NOMO-1 treated with DMSO at 0.1 percent for 48 hours (cell line): Measurements from ENCODE around the gene FNDC11.

Source experiments
- DNase-seq: peaks from one replicate; lab custom pipeline; 2025; ENCODE audit not compliant: unreplicated experiment; lab: John Stamatoyannopoulos, UW

Gene FNDC11

DNA sequence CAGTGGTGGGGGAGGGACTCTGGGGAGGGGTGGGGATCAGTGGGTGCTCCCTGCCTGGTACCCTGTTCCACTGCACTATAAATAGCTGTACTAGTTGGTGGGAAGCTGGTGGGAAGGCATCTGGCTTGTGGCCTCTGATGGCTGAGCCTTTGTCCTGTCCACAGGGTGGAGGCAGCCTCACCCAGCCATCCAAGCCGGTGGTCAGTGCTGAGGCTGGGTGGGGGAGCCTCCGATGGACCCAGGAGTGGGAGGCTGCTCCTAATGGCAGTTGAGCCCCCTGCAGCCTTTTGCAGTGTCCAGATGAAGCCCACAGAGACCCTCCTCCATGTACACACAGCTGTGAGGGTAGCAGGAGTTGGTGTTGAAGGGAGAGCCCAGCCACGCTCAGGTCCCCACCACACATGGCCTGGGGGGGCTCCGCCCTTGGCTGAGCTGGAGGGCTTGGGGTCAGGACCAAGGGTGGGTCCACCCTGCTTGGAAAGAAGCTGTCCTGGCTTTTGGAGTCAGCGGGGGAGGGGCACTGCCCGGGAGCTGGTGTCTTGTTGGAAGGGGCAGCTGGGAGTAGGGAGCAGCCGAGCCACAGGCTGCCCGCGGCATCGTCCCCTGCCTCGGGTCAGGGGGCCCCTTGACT, 30.9 kb upstream of the FNDC11 start:
- DNase-seq = no peak

DNA sequence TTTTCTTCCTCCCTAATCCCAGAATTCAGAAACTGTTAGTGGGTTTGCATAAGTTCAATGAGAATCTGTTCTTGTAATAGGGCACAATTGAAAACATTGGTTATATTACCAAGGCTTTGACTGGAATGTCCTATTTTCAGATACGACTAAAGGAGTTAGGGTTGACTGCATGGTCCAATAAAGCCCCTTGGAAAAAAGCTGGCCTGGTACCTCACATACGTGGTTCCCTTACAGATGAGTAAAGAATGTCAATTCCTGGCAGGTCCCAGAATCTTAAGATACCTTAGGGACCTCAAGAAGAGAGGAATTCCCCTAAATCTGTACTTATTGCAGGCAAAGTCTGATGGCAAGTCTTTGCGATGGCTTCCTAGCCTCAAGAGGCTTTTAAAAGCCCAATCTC, 28.8 kb upstream of the FNDC11 start:
- DNase-seq = no peak

DNA sequence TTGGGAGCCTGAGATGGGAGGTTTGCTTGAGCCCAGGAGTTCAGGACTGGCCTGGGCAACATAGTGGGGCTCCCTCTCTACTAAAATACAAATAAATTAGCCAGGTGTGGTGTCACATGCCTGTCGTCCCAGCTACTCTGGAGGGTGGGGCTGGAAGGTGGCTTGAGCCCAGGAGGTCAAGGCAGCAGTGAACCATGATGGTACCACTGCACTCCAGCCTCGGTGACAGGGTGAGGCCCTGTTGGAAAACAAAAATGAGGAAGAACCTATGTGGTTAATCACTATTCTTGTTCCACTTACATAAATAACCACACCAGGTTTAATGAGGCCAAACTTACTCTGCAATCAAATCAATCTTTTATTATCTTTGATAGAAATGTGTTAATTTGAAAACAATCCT, 28.0 kb upstream of the FNDC11 start:
- peak; percentile 61 for DNase-seq

DNA sequence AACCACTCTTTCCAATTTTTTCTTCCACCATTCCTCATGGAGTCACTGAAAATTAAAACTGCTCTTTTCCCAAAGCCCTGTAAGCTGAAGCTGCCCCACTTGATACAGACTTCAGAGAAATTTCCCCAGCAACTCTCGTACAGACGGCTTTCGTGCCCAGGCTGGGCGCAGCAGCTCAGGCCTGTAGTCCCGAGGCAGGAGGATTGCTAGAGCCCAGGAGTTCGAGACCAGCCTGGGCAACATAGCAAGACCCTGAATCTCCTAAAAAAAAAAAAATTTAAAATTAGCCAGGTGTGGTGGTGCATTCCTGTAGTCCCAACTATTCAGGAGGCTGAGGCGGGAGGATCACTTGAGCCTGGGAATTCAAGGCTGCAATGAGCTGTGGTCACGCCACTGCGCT, 26.8 kb upstream of the FNDC11 start:
- DNase-seq = no peak

DNA sequence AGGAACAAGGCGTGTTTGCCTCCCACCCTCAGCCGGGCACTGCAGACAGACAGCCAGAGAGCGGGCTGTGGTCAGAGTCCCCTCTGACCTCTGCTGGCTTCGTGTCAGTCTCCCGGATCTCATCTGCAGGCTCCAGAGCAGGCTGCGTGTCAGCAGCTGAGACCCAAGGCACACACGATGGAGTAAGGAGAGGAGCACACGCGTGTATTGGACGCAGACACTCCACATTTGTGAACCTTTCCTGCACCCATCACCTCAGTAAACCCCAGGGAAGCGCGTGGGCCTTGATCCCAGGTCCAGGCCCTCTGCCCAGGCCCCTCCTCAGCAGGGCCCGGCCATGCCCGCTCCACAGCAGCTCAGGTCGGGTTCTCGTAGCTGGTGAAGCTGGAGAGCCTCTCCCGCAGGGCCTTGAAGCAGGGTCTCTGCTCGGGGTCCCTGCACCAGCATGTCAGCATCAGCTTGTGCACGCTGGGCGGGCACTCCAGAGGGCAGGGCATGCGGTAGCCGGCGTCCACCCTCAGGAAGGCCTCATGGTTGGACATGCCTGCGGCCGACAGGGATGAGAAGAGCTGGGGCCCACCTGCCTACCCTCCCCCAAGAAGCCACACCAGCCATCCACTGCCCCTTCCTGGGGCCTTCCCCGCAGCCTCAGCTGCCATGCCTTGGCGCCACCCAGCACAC, 24.6 kb upstream of the FNDC11 start:
- DNase-seq = no peak

DNA sequence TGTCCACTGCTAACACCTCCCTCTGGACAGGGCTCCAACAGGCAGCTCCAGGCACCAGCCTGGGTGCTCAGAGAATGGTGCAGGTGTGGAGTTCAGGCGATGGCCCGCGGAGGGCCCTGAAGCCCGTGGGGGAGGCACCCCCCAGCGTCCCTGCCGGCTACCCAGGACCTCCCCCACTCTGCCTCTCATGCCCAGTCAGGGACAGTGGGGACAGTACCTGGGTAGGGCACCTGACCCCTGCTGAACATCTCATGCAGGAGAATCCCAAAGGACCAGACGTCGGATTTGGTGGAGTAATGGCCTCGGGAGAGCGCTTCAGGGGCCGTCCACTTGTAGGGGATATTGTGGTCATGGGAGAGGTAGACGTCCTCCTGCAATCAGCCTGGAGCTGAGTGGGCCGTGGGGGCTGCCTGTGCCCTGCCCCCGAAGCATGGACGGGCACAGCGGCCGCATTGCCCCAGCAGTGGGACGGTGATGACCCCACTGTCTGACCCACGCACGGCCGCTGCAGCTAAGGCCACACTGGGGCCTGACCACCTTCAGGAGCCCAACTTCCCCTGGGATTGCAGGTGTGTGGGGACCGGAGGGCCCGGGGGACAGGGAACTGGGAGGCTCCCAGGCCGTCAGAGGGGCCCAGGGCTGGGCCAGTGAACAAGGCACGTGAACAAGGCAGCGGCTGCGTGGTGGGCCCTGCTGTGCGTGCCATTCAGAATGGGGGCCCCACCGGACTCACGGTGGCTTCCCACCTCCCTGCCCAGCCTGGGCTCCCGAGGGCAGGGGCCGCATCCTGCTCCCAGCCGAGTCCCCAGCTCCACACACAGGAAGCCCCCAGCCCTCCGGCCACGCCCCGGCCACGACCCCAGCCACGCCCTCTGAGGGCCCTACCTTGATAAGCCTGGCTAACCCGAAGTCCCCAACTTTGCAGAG, 23.8 kb upstream of the FNDC11 start:
- DNase-seq = no peak

DNA sequence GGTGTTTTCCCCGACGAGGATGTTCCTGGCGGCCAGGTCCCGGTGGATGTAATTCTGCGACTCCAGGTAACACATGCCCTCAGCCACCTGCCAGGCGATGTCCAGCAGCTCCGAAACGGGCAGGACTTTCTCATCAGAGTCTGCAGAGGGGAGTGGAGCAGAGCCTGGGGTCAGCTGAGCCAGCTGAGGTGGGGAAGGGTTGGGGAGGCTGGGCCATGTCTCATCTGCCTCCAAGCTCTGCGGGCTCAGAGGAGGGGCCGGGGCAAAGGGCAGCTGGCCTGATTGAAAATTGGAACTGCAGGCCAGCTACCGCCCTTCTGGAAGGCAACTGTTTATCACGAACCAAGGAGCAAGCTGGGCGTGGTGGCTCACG, 23.2 kb upstream of the FNDC11 start:
- no peak for DNase-seq

DNA sequence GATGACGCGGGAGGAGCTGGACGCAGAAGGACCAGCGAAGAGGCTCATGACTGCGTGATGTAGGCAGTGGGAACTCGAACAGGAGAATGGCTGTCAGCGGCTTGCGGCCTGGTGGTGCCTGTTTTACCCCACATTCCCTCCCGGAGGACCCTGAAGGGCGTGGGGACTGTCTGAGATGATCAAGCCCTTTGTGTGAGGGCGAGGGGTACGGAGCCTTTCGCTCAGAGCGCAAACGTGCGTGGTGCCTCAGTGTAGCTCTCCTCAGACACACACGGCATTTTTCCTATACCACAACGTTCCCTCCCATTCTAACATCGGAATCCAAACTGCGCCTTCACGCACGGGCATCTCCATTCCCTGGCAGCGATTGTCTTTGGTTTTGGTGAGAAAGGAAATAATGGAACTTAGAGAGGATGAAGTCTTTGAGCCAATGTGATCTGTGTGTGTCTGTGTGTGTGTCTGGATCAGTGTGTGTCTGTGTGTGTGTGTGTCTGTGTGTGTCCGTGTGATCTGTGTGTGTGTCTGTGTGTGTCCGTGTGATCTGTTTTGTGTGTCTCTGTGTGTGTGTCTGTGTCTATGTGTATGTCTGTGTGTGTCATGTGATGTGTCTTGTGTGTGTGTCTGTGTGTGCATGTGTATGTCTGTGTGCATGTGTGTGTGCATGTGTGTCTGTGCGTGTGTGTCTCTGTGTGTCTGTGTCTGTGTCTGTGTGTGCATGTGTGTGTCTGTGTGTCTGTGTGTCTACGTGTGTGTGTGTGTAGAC, 22.1 kb upstream of the FNDC11 start:
- no peak for DNase-seq

DNA sequence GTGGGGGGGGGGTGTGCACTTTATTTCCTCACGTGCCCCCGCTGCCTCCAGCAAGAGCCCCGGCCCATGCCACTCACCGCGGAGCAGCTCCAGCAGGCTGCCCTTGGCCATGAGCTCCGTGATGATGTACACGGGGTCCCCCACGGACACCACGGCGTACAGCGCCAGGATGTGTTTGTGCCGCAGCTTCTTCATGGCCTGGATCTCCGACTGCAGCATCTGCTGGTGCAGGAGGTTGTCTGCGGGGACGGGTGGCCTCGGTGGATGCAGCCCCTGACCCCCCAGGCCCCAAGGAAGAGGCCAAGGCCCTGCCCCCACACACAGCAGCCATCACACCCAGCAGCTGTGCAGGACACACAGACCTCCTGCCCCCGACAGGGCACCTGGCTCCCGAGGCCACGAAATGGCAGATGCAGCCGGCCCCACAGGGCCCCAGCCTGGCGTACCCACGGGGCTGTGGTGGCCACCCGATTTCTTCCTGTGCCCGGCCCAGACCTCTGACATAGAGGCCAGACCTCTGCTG, 21.4 kb upstream of the FNDC11 start:
- DNase-seq = no peak

DNA sequence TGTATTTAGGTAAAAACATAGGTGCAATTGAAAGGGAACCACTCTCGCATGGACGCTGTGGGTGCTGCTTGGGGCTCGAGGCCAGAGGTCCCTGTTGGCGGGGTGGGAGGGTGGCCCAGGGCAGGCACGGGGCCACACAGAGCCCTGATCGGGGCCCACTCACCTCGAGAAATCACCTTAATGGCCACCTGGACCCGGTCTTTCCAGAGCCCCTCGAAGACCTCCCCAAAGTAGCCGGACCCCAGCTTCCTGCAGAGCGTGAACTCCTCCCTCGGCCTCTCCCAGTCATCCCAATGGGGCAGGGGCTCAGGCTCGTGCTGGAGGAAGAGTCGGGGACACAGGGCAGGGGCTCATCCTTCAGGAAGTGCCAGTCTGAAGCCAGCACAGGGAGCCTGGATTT, 20.6 kb upstream of the FNDC11 start:
- no peak for DNase-seq

DNA sequence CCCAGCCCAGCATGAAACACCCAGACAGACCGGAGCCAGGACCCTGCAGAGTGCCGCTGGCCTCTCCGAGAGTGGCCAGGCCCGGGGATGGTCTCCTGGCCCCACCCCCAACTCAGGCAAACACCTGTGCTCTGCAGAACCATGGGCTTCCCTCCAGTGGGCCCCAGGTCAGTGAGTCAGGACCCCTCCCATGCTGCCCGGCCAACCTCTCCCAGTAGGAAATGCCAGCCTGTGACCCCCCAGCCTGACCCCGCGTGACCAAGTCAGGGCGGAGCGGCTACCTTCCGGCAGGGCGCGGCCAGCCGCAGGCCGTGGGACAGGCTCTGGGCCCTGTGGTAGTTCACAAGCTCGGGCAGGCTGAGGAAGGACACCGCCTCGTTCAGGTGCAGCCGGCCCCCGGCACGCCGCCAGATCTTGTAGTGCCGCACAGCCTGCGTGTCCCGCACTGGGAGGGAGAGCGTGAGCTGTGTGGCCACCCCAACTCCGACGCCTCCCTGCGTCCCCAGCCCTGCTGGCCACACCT, 20.0 kb upstream of the FNDC11 start:
- no peak for DNase-seq

DNA sequence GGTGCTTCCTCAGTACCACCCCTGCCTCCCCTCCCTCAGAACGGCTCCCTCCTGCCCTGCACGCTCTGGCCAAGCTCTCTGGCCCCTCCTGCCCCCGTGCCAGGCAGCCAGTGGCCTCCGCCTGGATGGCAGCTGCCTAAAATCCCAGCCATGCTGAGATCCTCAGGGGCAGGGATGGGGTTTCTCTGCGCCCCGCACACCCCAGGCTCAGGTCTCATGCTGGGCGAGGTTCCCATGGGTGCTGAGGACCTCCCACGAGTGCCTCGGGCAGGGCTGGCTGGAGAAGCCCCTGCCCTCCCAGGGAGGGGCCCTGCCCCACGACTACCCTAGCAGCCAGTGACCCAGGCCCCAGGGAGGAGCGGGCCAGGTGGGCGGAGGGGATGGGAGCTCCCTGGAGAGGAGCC, 19.5 kb upstream of the FNDC11 start:
- DNase-seq = no peak

DNA sequence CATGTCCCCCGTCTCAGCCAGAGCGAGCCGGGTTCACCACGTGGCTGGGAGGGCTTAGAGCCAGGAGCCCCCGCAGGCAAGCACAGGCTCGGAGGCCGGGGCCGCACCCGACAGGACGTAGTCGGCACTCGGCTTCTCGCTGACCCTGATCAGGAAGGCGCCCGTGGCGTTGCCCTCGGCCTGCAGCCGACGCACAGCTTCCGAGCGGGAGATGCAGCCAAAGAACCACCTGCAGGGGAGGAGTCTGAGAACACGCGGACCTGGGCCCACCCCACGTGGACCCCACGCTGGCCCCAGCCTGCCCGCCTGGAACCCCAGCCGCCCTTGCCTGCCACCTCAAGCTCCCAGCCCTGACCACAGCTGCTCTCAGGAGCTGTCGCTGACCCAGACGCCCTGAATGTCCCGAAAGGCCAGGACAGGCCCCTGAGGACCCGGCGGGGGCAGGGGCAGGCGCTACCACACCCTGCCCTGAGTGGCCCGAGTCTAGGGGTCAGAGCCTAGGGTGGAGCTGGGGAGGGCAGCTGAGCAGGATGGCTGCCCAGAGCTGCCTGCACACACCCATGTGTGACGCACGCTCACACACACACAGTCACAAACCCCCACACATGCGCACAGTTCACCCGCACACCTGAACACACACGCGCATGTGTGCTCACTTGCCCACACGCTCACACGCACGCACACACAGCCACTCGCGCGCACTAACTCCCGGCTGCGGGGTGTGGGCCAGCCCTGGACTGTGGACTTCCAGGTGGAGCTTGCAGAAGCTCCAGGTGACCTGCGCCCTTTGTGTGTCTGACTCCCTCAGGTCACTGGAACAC, 18.9 kb upstream of the FNDC11 start:
- no peak for DNase-seq

DNA sequence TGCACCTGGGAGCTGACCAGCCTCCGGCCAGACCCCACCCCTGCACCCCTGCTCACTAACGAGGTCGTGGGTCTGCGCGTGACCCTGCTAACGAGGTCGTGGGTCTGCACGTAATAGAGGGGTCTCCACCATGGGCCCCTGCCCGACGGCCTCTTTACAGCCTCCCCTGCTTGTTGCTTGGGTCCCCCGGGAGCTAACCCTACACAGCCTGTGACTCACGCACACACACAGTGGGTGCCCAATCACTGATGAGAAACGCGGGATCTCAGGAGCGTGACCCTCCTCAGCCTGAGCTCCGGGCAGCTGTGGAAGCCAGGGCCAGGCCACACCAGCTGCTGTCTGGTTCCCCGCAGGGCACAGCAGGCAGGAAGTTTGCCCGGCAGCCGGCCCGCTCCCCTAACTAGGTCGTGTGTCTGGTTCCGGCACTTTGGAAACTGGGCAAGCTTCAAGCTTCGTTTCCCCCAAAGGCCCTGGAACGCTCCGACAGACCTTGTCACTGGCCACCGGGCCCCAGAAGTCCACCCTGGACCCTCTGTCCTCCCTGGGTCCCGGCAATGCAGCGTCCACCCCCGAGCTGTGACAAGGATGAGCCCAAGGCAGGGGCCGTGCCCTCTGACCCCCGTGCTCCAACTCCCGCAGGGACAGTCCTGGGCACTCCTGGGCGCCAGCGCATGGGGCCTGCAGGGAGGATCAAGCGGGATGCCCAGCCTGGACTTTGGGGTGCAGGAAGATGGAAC, 17.6 kb upstream of the FNDC11 start:
- DNase-seq = no peak

DNA sequence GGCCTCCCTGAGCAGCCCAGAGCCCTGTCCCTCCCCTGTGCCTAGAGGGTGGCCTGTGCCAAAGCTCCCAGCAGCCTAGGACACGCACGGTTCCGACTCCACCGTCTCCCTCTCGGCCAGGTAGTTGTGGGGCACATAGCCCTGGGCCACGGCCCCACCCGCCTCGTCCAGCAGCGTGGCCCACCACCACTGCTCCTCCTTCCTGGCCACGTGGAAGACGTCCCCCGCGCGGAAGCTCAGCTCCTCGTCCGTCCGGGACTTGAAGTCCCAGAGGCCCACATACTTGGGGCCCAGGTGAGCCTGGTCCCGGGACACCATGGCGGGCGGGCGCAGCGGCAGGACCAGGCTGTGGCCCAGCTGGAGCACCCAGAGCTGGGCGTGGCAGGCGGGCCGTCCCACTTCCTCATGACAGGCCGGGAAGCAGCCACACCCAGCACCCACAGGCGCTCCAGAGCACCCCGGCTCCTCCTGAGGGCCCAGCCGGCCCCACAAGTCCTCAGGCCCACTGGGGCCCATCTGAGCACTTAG, 16.9 kb upstream of the FNDC11 start, which contains the start of gene PTK6:
TSS of gene PTK6 (minus strand) at position 380 of the 528 bp plus-strand sequence. CDS start at position 318, 62 bp downstream.
- peak; percentile 37 for DNase-seq

DNA sequence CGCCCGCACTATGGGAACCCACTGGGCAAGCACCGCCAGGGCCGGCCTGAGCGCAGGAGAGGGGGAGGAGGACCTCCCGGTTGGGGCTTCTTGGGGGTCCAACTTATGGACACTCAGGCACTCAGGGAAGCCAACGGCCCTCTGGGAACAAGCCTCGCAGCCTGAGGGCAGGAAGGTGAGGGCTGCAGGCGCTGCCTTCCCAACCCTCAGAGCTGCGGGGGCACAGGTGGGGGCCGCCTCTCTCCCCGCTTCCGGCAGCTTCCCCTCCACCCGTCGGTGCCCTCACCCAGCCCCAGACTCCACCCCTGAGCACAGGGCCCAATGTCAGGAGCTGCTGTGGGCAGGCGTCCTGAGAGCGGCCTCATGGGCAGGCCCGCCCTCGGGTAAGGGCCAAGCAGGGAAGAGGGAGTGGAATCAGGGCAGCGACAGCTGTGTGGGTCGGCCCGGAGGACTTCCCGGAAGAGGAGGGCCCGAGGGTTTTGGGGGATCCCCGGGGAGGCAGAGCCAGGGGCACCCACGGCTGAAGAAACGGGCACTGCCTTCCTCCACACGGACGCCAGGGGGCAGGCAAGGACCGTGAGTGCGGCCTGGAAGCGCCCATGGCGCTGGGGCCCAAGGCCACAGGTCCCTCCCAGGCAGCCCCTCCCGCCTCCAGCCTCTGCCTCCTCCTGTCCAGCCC, 16.3 kb upstream of the FNDC11 start:
- peak; percentile 98 for DNase-seq

DNA sequence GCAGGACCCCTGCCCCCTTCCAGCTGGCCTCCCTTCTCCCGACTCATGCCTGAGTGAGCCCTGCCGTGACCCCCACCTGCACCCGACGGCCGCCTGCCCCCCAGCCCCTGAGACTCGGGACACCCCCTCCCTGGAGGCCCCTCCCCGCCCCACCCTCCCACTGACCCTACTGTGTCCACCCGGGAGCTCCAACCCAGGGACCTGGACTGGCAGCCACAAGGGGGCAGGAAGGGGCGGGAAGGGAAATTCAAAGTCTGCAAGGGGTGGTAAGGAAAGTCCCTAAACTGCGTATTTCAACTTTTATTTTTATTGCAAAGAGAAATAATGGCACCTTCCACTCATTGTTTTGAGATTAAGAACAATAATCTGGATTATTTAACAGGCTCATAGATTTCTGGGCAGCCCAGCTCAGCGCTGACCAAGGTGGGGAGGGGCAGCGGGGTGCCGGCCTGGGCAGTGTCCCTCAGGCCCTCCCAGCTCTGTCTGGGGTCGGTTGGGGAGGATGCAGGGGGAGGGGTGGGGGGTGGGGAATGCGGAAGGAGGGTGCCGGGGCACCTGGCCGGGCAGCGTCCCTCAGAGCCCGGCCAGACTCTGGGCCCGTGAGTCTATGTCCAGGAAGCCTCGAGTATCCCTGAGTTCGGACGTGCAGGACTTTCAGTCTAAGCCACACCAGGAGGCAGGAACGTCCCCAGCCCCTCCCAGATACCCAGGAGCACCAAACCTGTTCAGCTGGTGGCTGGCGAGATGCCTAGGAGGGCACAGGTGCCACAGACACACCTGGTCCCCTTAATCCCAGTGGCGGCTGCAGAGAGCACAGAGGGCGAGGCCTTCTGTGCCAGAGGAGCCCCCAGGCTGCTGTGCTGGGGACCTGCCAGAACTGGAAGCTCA, 15.5 kb upstream of the FNDC11 start:
- no peak for DNase-seq
